Osteocyte (in vitro differentiated cells): ENCODE data around the gene LAMTOR2. TPM values are rescaled to one million over a fixed set of nuclear protein-coding genes. Genes with fewer than 3 reads are reported as not detected.
"Not testable (repeated sequence)": the region's sequence is repeated elsewhere in the genome, so short reads cannot be mapped to it uniquely, and the experiment has no call there.

Experiments used
- DNase-seq: peaks from one replicate; pipeline ENCODE4 v3.0.0; 2021; ENCODE audit warnings: mixed read lengths; ENCODE audit not compliant: unreplicated experiment; ENCODE audit errors: extremely low spot score
- H3K27ac Mint-ChIP-seq: one replicate; pipeline ENCODE4 v1.8.0; 2021; ENCODE audit warnings: mild to moderate bottlenecking, mixed read lengths; ENCODE audit not compliant: unreplicated experiment
- H3K27me3 Mint-ChIP-seq: one replicate; pipeline ENCODE4 v1.8.0; 2021; ENCODE audit warnings: mixed read lengths; ENCODE audit not compliant: unreplicated experiment
- H3K36me3 Mint-ChIP-seq: one replicate; pipeline ENCODE4 v1.8.0; 2021; ENCODE audit warnings: mixed read lengths; ENCODE audit not compliant: unreplicated experiment
- H3K4me1 Mint-ChIP-seq: one replicate; pipeline ENCODE4 v1.8.0; 2021; ENCODE audit warnings: mixed read lengths; ENCODE audit not compliant: unreplicated experiment
- H3K4me3 Mint-ChIP-seq: one replicate; pipeline ENCODE4 v1.8.0; 2021; ENCODE audit warnings: mild to moderate bottlenecking, moderate library complexity, mixed read lengths; ENCODE audit not compliant: unreplicated experiment
- H3K9me3 Mint-ChIP-seq: one replicate; pipeline ENCODE4 v1.8.0; 2021; ENCODE audit warnings: mixed read lengths; ENCODE audit not compliant: unreplicated experiment
- CTCF ChIP-seq: fragments of 200-600 bp; sonication (generic); IDR thresholded peaks from 2 replicates; pipeline ENCODE4 v1.5.0; 2021; ENCODE audit warnings: antibody characterized with exemption, mild to moderate bottlenecking, moderate library complexity
- total RNA-seq: library from RNA; stranded (reverse); gene quantifications from 2 replicates; pipeline ENCODE4 v1.2.1, GENCODE V29; 2021

The LAMTOR2 gene
- total RNA-seq, 1 donor from 2014 or later: 59.9 TPM

- DNase-seq: no peak
- no peak for TF ChIP-seq CTCF
- Mint-ChIP-seq H3K27me3 (peaks cover 9% of the 10 kb centered on the region), H3K36me3 (peaks cover 10% of the 10 kb centered on the region), H3K4me3 (peak overlapping the region; percentile 33), H3K27ac (no peak overlapping the region), H3K9me3 (no peaks in the 10 kb centered on the region), H3K4me1 (peaks cover 17% of the 10 kb centered on the region)
Measured at GRCh38 chr1:156021954-156022353, 32.6 kb upstream of the LAMTOR2 start.

- Mint-ChIP-seq H3K4me1 (peaks cover 8% of the 10 kb centered on the region), H3K4me3 (no peak overlapping the region), H3K36me3 (peaks cover 1% of the 10 kb centered on the region), H3K27ac (no peak overlapping the region), H3K27me3 (peaks cover 9% of the 10 kb centered on the region), H3K9me3 (no peaks in the 10 kb centered on the region)
- TF ChIP-seq CTCF: no peak
- DNase-seq: no peak
Measured at GRCh38 chr1:156024801-156025200, 29.8 kb upstream of the LAMTOR2 start.

GRCh38 chr1:156025876-156026275, 28.7 kb upstream of the LAMTOR2 start:
- Mint-ChIP-seq H3K27ac (no peak overlapping the region), H3K9me3 (no peaks in the 10 kb centered on the region), H3K27me3 (peaks cover 9% of the 10 kb centered on the region), H3K4me1 (peaks cover 2% of the 10 kb centered on the region), H3K4me3 (no peak overlapping the region), H3K36me3 (no peaks in the 10 kb centered on the region)
- no peak for DNase-seq
- TF ChIP-seq CTCF: peak; percentile 59

GRCh38 chr1:156026588-156026987, 28.0 kb upstream of the LAMTOR2 start:
- TF ChIP-seq CTCF: no peak
- Mint-ChIP-seq H3K4me3 (no peak overlapping the region), H3K36me3 (no peaks in the 10 kb centered on the region), H3K4me1 (peaks cover 2% of the 10 kb centered on the region), H3K9me3 (no peaks in the 10 kb centered on the region), H3K27me3 (peaks cover 9% of the 10 kb centered on the region), H3K27ac (no peak overlapping the region)
- no peak for DNase-seq

DNA sequence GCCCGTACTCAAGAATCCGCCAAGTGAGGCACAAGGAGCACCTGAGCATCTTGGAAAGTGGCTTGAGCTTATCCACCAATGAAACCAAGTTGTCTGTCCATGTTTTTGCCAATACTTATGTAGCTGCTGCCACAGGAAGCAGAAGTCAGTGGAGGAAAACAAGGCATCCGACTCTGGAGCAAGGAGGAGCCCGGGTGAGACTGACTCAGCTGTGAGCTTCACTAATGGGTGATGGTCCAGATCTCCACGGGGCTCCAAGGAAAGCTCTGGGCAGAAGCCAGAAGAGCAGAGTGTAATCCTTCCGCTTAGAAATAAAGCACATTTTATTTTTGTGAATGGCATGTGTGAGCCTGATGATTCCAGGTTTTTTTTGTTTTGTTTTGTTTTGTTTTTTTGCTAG, 21.6 kb upstream of the LAMTOR2 start:
- TF ChIP-seq CTCF: no peak
- no peak overlapping the region for H3K27ac Mint-ChIP-seq
- H3K4me1 Mint-ChIP-seq: no peaks in the 10 kb centered on the region
- peaks cover 9% of the 10 kb centered on the region for H3K36me3 Mint-ChIP-seq
- no peaks in the 10 kb centered on the region for H3K27me3 Mint-ChIP-seq
- no peaks in the 10 kb centered on the region for H3K9me3 Mint-ChIP-seq
- DNase-seq: no peak
- no peak overlapping the region for H3K4me3 Mint-ChIP-seq

DNA sequence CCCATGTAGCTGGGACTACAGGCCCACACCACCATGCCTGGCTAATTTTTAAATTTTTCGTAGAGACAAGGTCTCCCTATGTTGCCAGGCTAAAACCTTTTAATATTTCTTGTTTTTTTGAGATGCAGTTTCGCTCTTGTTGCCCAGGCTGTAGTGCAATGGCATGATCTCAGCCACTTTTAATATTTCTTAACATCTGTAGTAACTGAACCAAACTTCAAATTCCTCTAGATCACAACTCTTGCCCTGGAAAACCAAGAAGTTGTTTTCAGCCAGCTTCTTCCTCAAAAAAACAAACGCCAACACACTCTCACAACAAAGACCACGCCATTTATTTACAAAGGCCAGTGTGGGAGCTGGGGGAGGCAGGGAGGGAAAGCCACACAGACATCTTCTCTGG, 19.6 kb upstream of the LAMTOR2 start:
- not testable (repeated sequence) for H3K9me3 Mint-ChIP-seq, H3K4me3 Mint-ChIP-seq, H3K4me1 Mint-ChIP-seq, H3K27me3 Mint-ChIP-seq, DNase-seq, H3K27ac Mint-ChIP-seq
- peaks cover 11% of the 10 kb centered on the region for H3K36me3 Mint-ChIP-seq
